Uterus (tissue), 4 donors: ENCODE results near the gene HMG20A. TPM values are rescaled to one million over a fixed set of nuclear protein-coding genes. Genes with fewer than 3 reads are reported as not detected.

ENCODE experiments used
- DNase-seq, 2 donors: peaks; one replicate each; pipeline ENCODE4 v3.0.0-alpha.2; 2019 to 2020
- H3K27ac ChIP-seq, 2 donors: fragments of 200-600 bp; sonication (generic); 1 replicate in 1 of 2; 2 replicates in 1 of 2; pipeline ENCODE4 v1.5.1; 2016 to 2018
- H3K27me3 ChIP-seq, 2 donors: fragments of 200-600 bp; sonication (generic); one replicate each; pipeline ENCODE4 v1.5.1; 2018 to 2019; ENCODE audit warnings: control low read depth in 1 of 2
- H3K36me3 ChIP-seq, 2 donors: fragments of 200-600 bp; sonication (generic); one replicate each; pipeline ENCODE4 v1.5.1; 2019; ENCODE audit warnings: control low read depth in 1 of 2
- H3K4me1 ChIP-seq, 2 donors: fragments of 200-600 bp; sonication (generic); one replicate each; pipeline ENCODE4 v1.5.1; 2018 to 2019; ENCODE audit warnings: control low read depth in 1 of 2
- H3K4me3 ChIP-seq, 2 donors: fragments of 200-600 bp; sonication (generic); 1 replicate in 1 of 2; 2 replicates in 1 of 2; pipeline ENCODE4 v1.5.1; 2018 to 2019; ENCODE audit warnings: mild to moderate bottlenecking in 1 of 2
- H3K9me3 ChIP-seq, 2 donors: fragments of 200-600 bp; sonication (generic); one replicate each; pipeline ENCODE4 v1.5.1; 2019; ENCODE audit warnings: control low read depth in 1 of 2
- POLR2A ChIP-seq, 2 donors: fragments of 450-650 bp; IDR thresholded peaks; one replicate each; pipeline ENCODE4 v1.6.1; 2016; ENCODE audit warnings: antibody characterized with exemption in 2 of 2, mild to moderate bottlenecking in 1 of 2, moderate library complexity in 1 of 2
- intact Hi-C: fragments of 100-400 bp; cut with DNase I; formaldehyde crosslinking; loops from one replicate; pipeline ENCODE4 v1.15.1; 2023; ENCODE audit warnings: low total_unique reads
- total RNA-seq, 4 donors: library from RNA; depleted of rRNA in 3 of 4; stranded (reverse); fragments of >200 nt in 3 of 4; gene quantifications; one replicate each; pipeline versions ENCODE4 v1.1.0 to v1.2.4, GENCODE V29; 2014 to 2023
- TF ChIP-seq, protein P1 (sequence below), 4 experiments: fragments of 200-600 bp in 2 of 4; fragments of 450-650 bp in 2 of 4; sonication (generic) in 2 of 4; IDR thresholded peaks; one replicate each; pipeline ENCODE4 v1.5.1; 2016 to 2019; ENCODE audit warnings: antibody characterized with exemption in 4 of 4, mild to moderate bottlenecking in 2 of 4, moderate library complexity in 1 of 4
- donor health status: DM: yes; HTN: yes; CAD: no.

The HMG20A gene
- total RNA-seq, 4 donors from 2014 or later: 10.5 to 59.5 (median 28.4) TPM

GRCh38 chr15:77514641-77515402 lies 94.1 kb downstream of the HMG20A start:
- no peak overlapping the region for H3K27ac ChIP-seq
- no peaks in the 10 kb centered on the region for H3K27me3 ChIP-seq
- DNase-seq: no peak
- no peaks in the 10 kb centered on the region for H3K9me3 ChIP-seq
- H3K4me1 ChIP-seq: no peaks in the 10 kb centered on the region
- TF ChIP-seq, protein P1, sequence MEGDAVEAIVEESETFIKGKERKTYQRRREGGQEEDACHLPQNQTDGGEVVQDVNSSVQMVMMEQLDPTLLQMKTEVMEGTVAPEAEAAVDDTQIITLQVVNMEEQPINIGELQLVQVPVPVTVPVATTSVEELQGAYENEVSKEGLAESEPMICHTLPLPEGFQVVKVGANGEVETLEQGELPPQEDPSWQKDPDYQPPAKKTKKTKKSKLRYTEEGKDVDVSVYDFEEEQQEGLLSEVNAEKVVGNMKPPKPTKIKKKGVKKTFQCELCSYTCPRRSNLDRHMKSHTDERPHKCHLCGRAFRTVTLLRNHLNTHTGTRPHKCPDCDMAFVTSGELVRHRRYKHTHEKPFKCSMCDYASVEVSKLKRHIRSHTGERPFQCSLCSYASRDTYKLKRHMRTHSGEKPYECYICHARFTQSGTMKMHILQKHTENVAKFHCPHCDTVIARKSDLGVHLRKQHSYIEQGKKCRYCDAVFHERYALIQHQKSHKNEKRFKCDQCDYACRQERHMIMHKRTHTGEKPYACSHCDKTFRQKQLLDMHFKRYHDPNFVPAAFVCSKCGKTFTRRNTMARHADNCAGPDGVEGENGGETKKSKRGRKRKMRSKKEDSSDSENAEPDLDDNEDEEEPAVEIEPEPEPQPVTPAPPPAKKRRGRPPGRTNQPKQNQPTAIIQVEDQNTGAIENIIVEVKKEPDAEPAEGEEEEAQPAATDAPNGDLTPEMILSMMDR (IDR thresholded peaks at IDR 0.05): no peak
- no peak for TF ChIP-seq POLR2A (IDR thresholded peaks at IDR 0.05)
- no peak overlapping the region for H3K4me3 ChIP-seq
- no peaks in the 10 kb centered on the region for H3K36me3 ChIP-seq
- intact Hi-C loops: no loop called here

- H3K9me3 ChIP-seq: no peaks in the 10 kb centered on the region
- H3K4me3 ChIP-seq: no peak overlapping the region
- intact Hi-C loops: no loop called here
- TF ChIP-seq, protein P1 (IDR thresholded peaks at IDR 0.05): no peak
- no peak for TF ChIP-seq POLR2A (IDR thresholded peaks at IDR 0.05)
- H3K27ac ChIP-seq: no peak overlapping the region
- no peaks in the 10 kb centered on the region for H3K4me1 ChIP-seq
- H3K36me3 ChIP-seq: no peaks in the 10 kb centered on the region
- DNase-seq: no peak
- no peaks in the 10 kb centered on the region for H3K27me3 ChIP-seq
Observed at GRCh38 chr15:77515613-77516012, 94.9 kb downstream of the HMG20A start.

DNA sequence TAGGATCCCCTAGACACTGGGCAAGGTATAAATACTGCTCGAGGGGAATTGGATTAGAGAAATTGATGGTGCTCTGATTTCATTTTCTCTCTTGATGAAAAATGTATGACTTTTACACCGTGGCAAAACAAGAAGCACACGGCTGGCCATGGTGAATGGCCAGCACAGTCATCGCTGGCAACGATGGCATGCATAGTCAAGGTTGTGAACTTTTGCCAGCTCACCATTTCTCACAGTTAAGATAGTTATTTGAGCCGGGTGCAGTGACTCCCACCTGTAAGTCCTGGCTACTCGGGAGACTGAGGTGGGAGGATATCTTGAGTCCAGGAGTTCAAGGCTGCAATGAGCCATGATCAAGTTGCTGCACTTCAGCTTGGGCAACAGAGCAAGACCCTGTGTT lies 95.4 kb downstream of the HMG20A start:
- Histone ChIP-seq H3K27me3 (no peaks in the 10 kb centered on the region), H3K36me3 (no peaks in the 10 kb centered on the region), H3K27ac (no peak overlapping the region), H3K4me1 (no peaks in the 10 kb centered on the region), H3K4me3 (no peak overlapping the region), H3K9me3 (no peaks in the 10 kb centered on the region)
- intact Hi-C loops: no loop called here
- no peak for TF ChIP-seq POLR2A (IDR thresholded peaks at IDR 0.05)
- TF ChIP-seq, protein P1 (IDR thresholded peaks at IDR 0.05): no peak
- DNase-seq: no peak

GRCh38 chr15:77516786-77517185 lies 96.1 kb downstream of the HMG20A start:
- Histone ChIP-seq H3K4me1 (no peaks in the 10 kb centered on the region), H3K27ac (no peak overlapping the region), H3K4me3 (no peak overlapping the region), H3K27me3 (no peaks in the 10 kb centered on the region), H3K36me3 (no peaks in the 10 kb centered on the region), H3K9me3 (no peaks in the 10 kb centered on the region)
- intact Hi-C loops: no loop called here
- TF ChIP-seq, protein P1 (IDR thresholded peaks at IDR 0.05): no peak
- TF ChIP-seq POLR2A (IDR thresholded peaks at IDR 0.05): no peak
- no peak for DNase-seq

- intact Hi-C loops: no loop called here
- no peaks in the 10 kb centered on the region for H3K4me1 ChIP-seq
Observed at GRCh38 chr15:77517579-77517978, 96.9 kb downstream of the HMG20A start.

More at GRCh38 chr15:77517579-77517978, 96.9 kb downstream of the HMG20A start:
- Histone ChIP-seq H3K36me3 (no peaks in the 10 kb centered on the region), H3K9me3 (no peaks in the 10 kb centered on the region), H3K4me3 (no peak overlapping the region), H3K27ac (no peak overlapping the region), H3K27me3 (no peaks in the 10 kb centered on the region)
- no peak for DNase-seq
- TF ChIP-seq POLR2A (IDR thresholded peaks at IDR 0.05): no peak
